GM19240 (cell line): Measurements from ENCODE around the gene EEF2KMT.

ENCODE experiments used
- DNase-seq: peaks from one replicate; pipeline ENCODE4 v3.0.0; 2011; ENCODE audit warnings: low spot score; ENCODE audit not compliant: insufficient read length

The EEF2KMT gene

GRCh38 chr16:5042574-5043171, 54.9 kb downstream of the EEF2KMT start:
- DNase-seq, result no peak

GRCh38 chr16:5041600-5042133, 55.9 kb downstream of the EEF2KMT start:
- DNase-seq, result no peak

GRCh38 chr16:5040451-5040850, 57.1 kb downstream of the EEF2KMT start:
- DNase-seq, result no peak

- DNase-seq, result no peak
Measured at GRCh38 chr16:5036228-5037156, 61.1 kb downstream of the EEF2KMT start.

GRCh38 chr16:5035909-5036227, 61.7 kb downstream of the EEF2KMT start:
- no peak for DNase-seq
